GM21717 (cell line): Measurements from ENCODE around the gene GRIA4.
"Not testable (repeated sequence)": the region's sequence is repeated elsewhere in the genome, so short reads cannot be mapped to it uniquely, and the experiment has no call there.

Experiments
- ATAC-seq: cut with Tn5 transposase; IDR thresholded peaks from one replicate; pipeline ENCODE4 v1.9.1; 2021; ENCODE audit warnings: mild to moderate bottlenecking, moderate library complexity; ENCODE audit not compliant: unreplicated experiment

Gene GRIA4

GRCh38 chr11:105718641-105719040 is 108.8 kb downstream of the GRIA4 start:
- no peak for ATAC-seq

- peak; percentile 92 for ATAC-seq
These were observed 109.4 kb downstream of the GRIA4 start for GRCh38 chr11:105719073-105719822.

DNA sequence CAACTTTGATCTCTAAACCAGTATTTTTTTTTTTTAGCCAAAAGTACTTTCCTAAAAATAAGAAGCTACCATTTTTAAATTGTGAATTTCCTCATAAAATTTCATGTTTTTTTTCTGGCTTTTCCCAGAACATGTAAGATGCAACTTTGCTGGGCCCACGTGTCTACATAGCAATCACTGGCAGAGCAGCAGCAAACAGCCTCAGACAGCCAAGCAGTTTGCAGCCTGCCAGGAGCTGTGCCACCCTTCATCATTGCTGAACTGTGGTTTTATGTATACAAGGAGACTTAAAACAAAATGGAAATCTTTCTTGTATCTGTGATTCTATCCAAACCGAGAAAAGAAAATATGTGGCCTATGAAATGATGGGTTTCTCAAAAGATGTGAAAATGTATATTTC is 110.2 kb downstream of the GRIA4 start:
- no peak for ATAC-seq

GRCh38 chr11:105723269-105723668 is 113.4 kb downstream of the GRIA4 start:
- no peak for ATAC-seq

DNA sequence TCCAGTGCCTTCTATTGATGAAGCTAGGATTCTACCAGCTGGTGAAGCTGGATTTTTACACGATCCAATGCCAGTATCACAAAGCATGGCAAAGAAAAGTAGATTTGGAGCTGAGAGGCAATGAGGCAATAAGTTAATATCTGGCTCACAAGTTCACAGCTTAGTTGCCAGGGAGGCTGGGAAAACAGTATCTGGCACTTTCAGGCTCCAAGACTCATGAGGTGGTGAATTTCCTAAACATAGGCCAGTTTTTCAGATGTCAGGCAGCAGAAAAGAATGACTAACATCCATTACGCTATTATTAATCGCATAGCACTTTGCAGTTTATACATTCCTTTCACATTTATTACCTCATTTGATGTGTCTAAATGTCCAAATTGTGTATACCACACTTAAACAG is 122.7 kb downstream of the GRIA4 start:
- ATAC-seq: no peak

DNA sequence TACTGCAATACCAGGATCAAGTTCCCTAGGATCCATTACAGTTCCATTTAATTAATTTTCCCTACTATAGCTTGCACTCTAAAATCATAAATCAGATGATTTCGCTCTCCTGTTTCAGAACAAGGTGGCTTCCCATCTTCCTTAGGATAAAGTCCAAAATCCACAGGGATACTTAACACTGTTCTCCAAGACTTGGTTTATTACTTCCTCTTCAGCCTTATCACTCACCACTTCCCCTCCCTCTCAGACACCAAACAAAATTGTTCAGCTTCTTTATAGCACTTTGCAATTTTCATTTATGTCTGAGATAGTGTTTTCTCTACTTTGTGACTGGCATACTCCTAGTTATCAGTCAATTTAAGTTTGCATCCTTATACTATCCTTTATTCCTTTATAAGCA is 124.6 kb downstream of the GRIA4 start:
- ATAC-seq: no peak

- ATAC-seq: no peak
These were observed 128.4 kb downstream of the GRIA4 start for GRCh38 chr11:105738251-105738650.

DNA sequence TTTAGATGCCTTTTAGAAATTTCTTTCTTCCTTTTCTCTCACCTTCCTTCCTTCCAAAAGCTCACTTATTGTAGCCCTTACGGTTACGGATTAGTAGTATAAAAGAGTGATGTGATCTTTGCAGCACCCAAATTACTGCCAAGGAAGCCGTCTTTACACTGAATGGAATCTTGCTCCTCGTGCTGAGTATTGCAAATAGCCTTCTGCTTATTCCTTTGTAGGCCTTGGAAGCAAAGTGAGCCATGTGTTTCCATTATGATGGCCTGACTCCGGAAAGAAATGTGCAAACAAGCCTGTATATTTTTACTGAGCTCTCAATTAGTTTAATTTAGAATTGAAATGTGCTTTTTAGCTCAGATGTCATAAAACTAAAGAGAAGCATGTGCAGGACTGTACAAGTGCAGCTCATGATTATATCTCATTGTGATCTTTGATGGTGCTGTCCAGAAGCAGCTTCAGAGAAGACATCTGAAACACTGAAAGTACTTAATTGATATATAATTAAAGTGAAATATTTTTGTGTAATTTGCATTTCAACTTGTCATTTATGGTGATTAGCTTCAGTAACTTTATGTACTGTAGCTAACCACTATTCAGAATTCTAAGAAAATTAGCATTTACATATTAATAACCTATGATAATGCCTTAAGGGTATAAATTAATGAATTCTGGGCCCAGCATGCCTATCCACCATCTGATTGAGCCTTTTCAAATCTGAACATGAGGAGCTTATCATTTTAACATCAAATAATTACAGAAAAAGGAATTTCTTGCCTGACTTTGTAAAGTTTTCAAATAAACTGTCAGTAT is 129.3 kb downstream of the GRIA4 start:
- no peak for ATAC-seq

GRCh38 chr11:105740164-105740903 is 130.5 kb downstream of the GRIA4 start:
- ATAC-seq: peak; percentile 97

GRCh38 chr11:105741488-105742020 is 131.7 kb downstream of the GRIA4 start:
- no peak for ATAC-seq

- no peak for ATAC-seq
These were observed 144.4 kb downstream of the GRIA4 start for GRCh38 chr11:105754260-105754659.

- ATAC-seq: no peak
These were observed 144.8 kb downstream of the GRIA4 start for GRCh38 chr11:105754716-105755115.

DNA sequence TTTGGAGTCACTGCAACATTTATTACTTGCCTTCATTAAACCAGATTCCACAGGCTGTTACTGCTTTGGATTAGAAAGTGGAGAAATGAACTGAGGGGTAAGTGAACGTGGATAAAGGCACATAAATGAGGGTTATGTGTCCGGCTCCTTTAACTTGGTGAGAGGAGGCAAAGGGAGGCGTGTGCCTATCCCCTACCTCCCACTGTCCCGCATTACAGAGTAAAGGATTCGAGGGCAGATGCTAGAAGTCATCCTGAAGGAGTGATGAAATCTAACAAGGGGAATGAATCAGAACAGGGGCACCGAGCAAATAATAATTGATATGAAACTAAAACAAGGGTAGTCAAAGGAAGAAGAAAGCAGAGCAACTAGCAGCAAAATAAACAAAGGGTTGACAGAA is 147.2 kb downstream of the GRIA4 start:
- ATAC-seq: no peak

DNA sequence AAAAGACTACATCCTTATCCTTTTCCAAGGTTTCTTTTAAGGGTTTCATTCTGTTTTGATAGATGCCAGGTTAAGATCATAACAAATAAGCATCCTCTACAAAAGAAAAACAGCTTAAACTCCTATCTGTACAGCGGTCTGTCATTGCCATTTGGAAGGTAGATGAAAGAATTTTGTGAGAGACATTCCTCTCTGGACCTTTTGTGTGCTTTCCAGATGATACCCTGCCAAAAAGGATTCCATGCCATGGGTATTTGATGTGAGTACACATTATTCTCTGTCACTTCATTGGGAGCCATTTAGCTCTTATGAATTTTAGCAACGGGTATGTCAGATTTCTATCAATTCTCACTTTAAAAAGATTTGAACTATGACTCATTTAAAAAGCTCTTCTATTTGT is 153.7 kb downstream of the GRIA4 start:
- no peak for ATAC-seq

- no peak for ATAC-seq
These were observed 158.1 kb downstream of the GRIA4 start for GRCh38 chr11:105767931-105768330.

DNA sequence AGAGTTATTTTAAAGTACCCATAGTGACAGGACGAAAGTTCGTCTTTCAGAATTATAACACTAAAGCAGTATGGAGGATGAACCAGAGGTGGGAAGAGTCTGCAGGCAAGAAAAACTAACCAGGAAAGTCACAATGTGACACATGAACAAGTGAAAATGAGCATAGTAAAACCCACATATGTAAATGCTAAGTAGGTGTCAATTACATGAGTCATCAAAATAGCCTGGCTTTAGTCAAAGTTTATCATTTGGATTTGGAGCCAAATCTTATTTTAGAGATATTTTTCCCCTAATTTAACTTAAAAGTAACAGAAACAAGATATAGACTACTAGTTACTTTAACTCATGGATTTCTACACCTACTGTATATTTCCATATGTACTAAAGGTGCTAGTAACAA is 159.8 kb downstream of the GRIA4 start:
- no peak for ATAC-seq

- ATAC-seq: not testable (repeated sequence)
These were observed 163.6 kb downstream of the GRIA4 start for GRCh38 chr11:105773452-105773851.

- no peak for ATAC-seq
These were observed 165.0 kb downstream of the GRIA4 start for GRCh38 chr11:105774899-105775298.

- no peak for ATAC-seq
These were observed 171.1 kb downstream of the GRIA4 start for GRCh38 chr11:105780781-105781525.

GRCh38 chr11:105781807-105782206 is 171.9 kb downstream of the GRIA4 start:
- no peak for ATAC-seq

GRCh38 chr11:105783216-105783615 is 173.3 kb downstream of the GRIA4 start:
- ATAC-seq: no peak
